Stimulated activated naive CD8-positive, alpha-beta T cell treated with anti-CD3 and anti-CD28 coated beads, Interleukin-15, Interleukin-2, amounts not matched to agents 100 U/mL and 50 U/mL, for 24 hours (primary cell): ENCODE measurements around the gene PKIB.
"Not testable (repeated sequence)": the region's sequence is repeated elsewhere in the genome, so short reads cannot be mapped to it uniquely, and the experiment has no call there.

Source experiments
- ATAC-seq: fragments of 150-1000 bp; cut with Tn5 transposase; one replicate; pipeline ENCODE4 v1.10.0; 2021
- DNase-seq: peaks from one replicate; pipeline ENCODE4 v3.0.0; 2021

The PKIB gene

GRCh38 chr6:122748945-122749344 is 138.7 kb downstream of the PKIB start:
- not testable (repeated sequence) for DNase-seq, ATAC-seq

- ATAC-seq (no peak), DNase-seq (no peak)
Observed at GRCh38 chr6:122749451-122750050, 139.3 kb downstream of the PKIB start.

- no peak for DNase-seq
- ATAC-seq: peak; percentile 77
Observed at GRCh38 chr6:122751326-122751725, 141.1 kb downstream of the PKIB start.

GRCh38 chr6:122752459-122752858 is 142.3 kb downstream of the PKIB start:
- no peak for DNase-seq

GRCh38 chr6:122753000-122753687 is 142.9 kb downstream of the PKIB start:
- ATAC-seq (no peak), DNase-seq (no peak)

More at GRCh38 chr6:122752459-122752858, 142.3 kb downstream of the PKIB start:
- ATAC-seq: no peak

- ATAC-seq (no peak), DNase-seq (no peak)
Observed at GRCh38 chr6:122753688-122754056, 143.5 kb downstream of the PKIB start.

GRCh38 chr6:122754191-122754731 is 144.1 kb downstream of the PKIB start:
- DNase-seq (no peak), ATAC-seq (no peak)

GRCh38 chr6:122755901-122756300 is 145.7 kb downstream of the PKIB start:
- ATAC-seq (no peak), DNase-seq (no peak)

- peak; percentile 91 for ATAC-seq
- DNase-seq: no peak
Observed at GRCh38 chr6:122758927-122759334, 148.7 kb downstream of the PKIB start.

- ATAC-seq (no peak), DNase-seq (no peak)
Observed at GRCh38 chr6:122760330-122760729, 150.1 kb downstream of the PKIB start.

GRCh38 chr6:122766256-122766655 is 156.1 kb downstream of the PKIB start:
- no peak for DNase-seq
- no peak for ATAC-seq

GRCh38 chr6:122770835-122771601 is 160.8 kb downstream of the PKIB start:
- ATAC-seq (no peak), DNase-seq (no peak)

GRCh38 chr6:122772724-122773415 is 162.7 kb downstream of the PKIB start:
- ATAC-seq: no peak
- DNase-seq: no peak
